HCT116 (cell line): Measurements from ENCODE around the gene FBXL17. TPM values are rescaled to one million over a fixed set of nuclear protein-coding genes. Genes with fewer than 3 reads are reported as not detected.

Experiments used
- ATAC-seq: fragments of 200-7000 bp; cut with Tn5 transposase; 2 replicates; pipeline ENCODE4 v1.9.1; 2020; ENCODE audit warnings: mild to moderate bottlenecking, moderate library complexity
- BruUV-seq: library from RNA; stranded (reverse); fragments of 400-500 nt; replicated peaks from 2 replicates; lab custom pipeline; 2021; lab: Mats Ljungman, UMichigan
- CTCF ChIA-PET: fragments of 300-600 bp; sonication (Branson Sonifier 250); formaldehyde crosslinking; loops from one replicate; lab custom pipeline; 2021; ENCODE audit warnings: antibody characterized with exemption; lab: Charles Lee
- POLR2A ChIA-PET: fragments of 300-600, 350-600 bp; sonication (Branson Sonifier 250); formaldehyde crosslinking; loops from one replicate; lab custom pipeline; 2021; ENCODE audit warnings: antibody characterized with exemption; lab: Charles Lee
- RAD21 ChIA-PET, 2 experiments: fragments of 300-600 bp; sonication (Branson Sonifier 250); formaldehyde crosslinking; loops; one replicate each; lab custom pipeline; 2023; ENCODE audit warnings: low total read pairs in 2 of 2; ENCODE audit not compliant: uncharacterized antibody in 2 of 2, unreplicated experiment in 2 of 2, low non-redundant PET in 1 of 2; lab: Charles Lee
- DNase-seq: peaks from one replicate; pipeline ENCODE4 v3.0.0-alpha.2; 2010; ENCODE audit warnings: low read depth, low spot score
- H2AFZ ChIP-seq: fragments of 200-600 bp; shearing (Covaris generic), sonication (generic); 2 replicates; pipeline ENCODE4 v1.6.1; 2017; ENCODE audit warnings: low read depth, mixed run types, mixed read lengths, antibody characterized with exemption, low read length; ENCODE audit not compliant: poor library complexity, severe bottlenecking
- H3K27ac ChIP-seq: 2 replicates; pipeline ENCODE4 v1.5.1; 2012; ENCODE audit warnings: low read depth, low read length
- H3K27me3 ChIP-seq: fragments of 200-600 bp; sonication (generic); 2 replicates; pipeline ENCODE4 v1.6.1; 2016; ENCODE audit warnings: mixed run types, low read length, mixed read lengths; ENCODE audit not compliant: insufficient read depth
- H3K36me3 ChIP-seq, 2 experiments: fragments of 200-500 bp in 1 of 2; fragments of 200-600 bp in 1 of 2; sonication (Bioruptor generic) in 1 of 2; sonication (generic) in 1 of 2; 2 replicates each; pipeline versions ENCODE4 v1.5.1 to v1.6.1; 2014 to 2016; ENCODE audit warnings: low read length in 2 of 2, inconsistent platforms in 1 of 2, mixed read lengths in 1 of 2, mixed run types in 1 of 2; ENCODE audit not compliant: insufficient read depth in 2 of 2, control insufficient read depth in 1 of 2
- H3K4me1 ChIP-seq, 2 experiments: fragments of 200-600 bp in 1 of 2; sonication (generic) in 1 of 2; 2 replicates each; pipeline versions ENCODE4 v1.5.1 to v1.6.1; 2012 to 2017; ENCODE audit warnings: low read length in 2 of 2, inconsistent platforms in 1 of 2, mild to moderate bottlenecking in 1 of 2, mixed read lengths in 1 of 2, mixed run types in 1 of 2, moderate library complexity in 1 of 2; ENCODE audit not compliant: insufficient read depth in 2 of 2, control insufficient read depth in 1 of 2
- H3K4me2 ChIP-seq: fragments of 200-600 bp; sonication (generic); 2 replicates; pipeline ENCODE4 v1.6.1; 2017; ENCODE audit warnings: mixed run types, low read length, mixed read lengths
- H3K4me3 ChIP-seq, 2 experiments: fragments of 200-600 bp in 1 of 2; sonication (generic) in 1 of 2; replicated peaks in 1 of 2; 2 replicates each; pipeline ENCODE4 v1.5.1; 2011 to 2016; ENCODE audit warnings: low read length in 2 of 2, control low read depth in 1 of 2, low read depth in 1 of 2, mild to moderate bottlenecking in 1 of 2, mixed read lengths in 1 of 2, mixed run types in 1 of 2
- H3K79me2 ChIP-seq: fragments of 200-600 bp; sonication (generic); 2 replicates; pipeline ENCODE4 v1.6.1; 2017; ENCODE audit warnings: mild to moderate bottlenecking, mixed run types, low read length, moderate library complexity, mixed read lengths; ENCODE audit not compliant: insufficient read depth
- H3K9ac ChIP-seq: fragments of 200-600 bp; sonication (generic); 2 replicates; pipeline ENCODE4 v1.6.1; 2016; ENCODE audit warnings: low read length, mixed read lengths
- H3K9me2 ChIP-seq: fragments of 200-600 bp; sonication (generic), shearing (Covaris generic); 2 replicates; pipeline ENCODE4 v1.6.1; 2017; ENCODE audit warnings: mixed run types, mild to moderate bottlenecking, moderate library complexity; ENCODE audit not compliant: insufficient read depth
- H3K9me3 ChIP-seq, 2 experiments: fragments of 200-500 bp in 1 of 2; fragments of 200-600 bp in 1 of 2; sonication (Bioruptor generic) in 1 of 2; sonication (generic) in 1 of 2; 2 replicates each; pipeline ENCODE4 v1.6.1; 2014 to 2017; ENCODE audit warnings: low read length in 2 of 2, mixed read lengths in 2 of 2, inconsistent platforms in 1 of 2, low read depth in 1 of 2, mild to moderate bottlenecking in 1 of 2, mixed run types in 1 of 2, moderate library complexity in 1 of 2; ENCODE audit not compliant: control insufficient read depth in 1 of 2, insufficient read depth in 1 of 2
- H4K20me1 ChIP-seq: fragments of 200-600 bp; sonication (generic), shearing (Covaris generic); 2 replicates; pipeline ENCODE4 v1.6.1; 2017; ENCODE audit warnings: mixed run types, mild to moderate bottlenecking, moderate library complexity; ENCODE audit not compliant: insufficient read depth
- CBX3 ChIP-seq: IDR thresholded peaks from 2 replicates; pipeline ENCODE4 v1.6.1; 2012; ENCODE audit warnings: low read depth
- CEBPB ChIP-seq: IDR thresholded peaks from 2 replicates; pipeline ENCODE4 v1.6.1; 2012; ENCODE audit warnings: low read depth
- CTCF ChIP-seq, 3 experiments: fragments of 200-600 bp in 1 of 3; sonication (generic) in 1 of 3; IDR thresholded peaks in 2 of 3; conservative IDR thresholded peaks in 1 of 3; 2 replicates each; pipeline ENCODE4 v1.5.1; 2012 to 2017; ENCODE audit warnings: low read depth in 2 of 3, low read length in 2 of 3, antibody characterized with exemption in 1 of 3, borderline replicate concordance in 1 of 3, control low read depth in 1 of 3, mild to moderate bottlenecking in 1 of 3, mixed read lengths in 1 of 3, mixed run types in 1 of 3, moderate library complexity in 1 of 3; ENCODE audit not compliant: insufficient read depth in 1 of 3
- EGR1 ChIP-seq: IDR thresholded peaks from 2 replicates; pipeline ENCODE4 v1.6.1; 2012; ENCODE audit warnings: low read depth
- EZH2 ChIP-seq: fragments of 200-600 bp; sonication (generic); IDR thresholded peaks from 2 replicates; pipeline ENCODE4 v1.6.1; 2017; ENCODE audit warnings: antibody characterized with exemption, mixed run types
- EZH2phosphoT487 ChIP-seq: fragments of 200-600 bp; IDR thresholded peaks from 2 replicates; pipeline ENCODE4 v1.6.1; 2018; ENCODE audit warnings: antibody characterized with exemption, borderline replicate concordance
- JUND ChIP-seq: IDR thresholded peaks from 2 replicates; pipeline ENCODE4 v1.6.1; 2012
- POLR2A ChIP-seq: IDR thresholded peaks from 2 replicates; pipeline ENCODE4 v1.7.0; 2011; ENCODE audit warnings: borderline replicate concordance; ENCODE audit not compliant: insufficient read depth, insufficient read length; ENCODE audit errors: extremely low read depth
- POLR2AphosphoS5 ChIP-seq: IDR thresholded peaks from 2 replicates; pipeline ENCODE4 v1.6.1; 2011; ENCODE audit warnings: mild to moderate bottlenecking, low read depth, low read length, moderate library complexity
- SIN3A ChIP-seq: IDR thresholded peaks from 2 replicates; pipeline ENCODE4 v1.6.1; 2012; ENCODE audit warnings: low read depth
- SRF ChIP-seq: IDR thresholded peaks from 2 replicates; pipeline ENCODE4 v1.6.1; 2012; ENCODE audit warnings: low read depth
- TCF7L2 ChIP-seq: IDR thresholded peaks from 2 replicates; pipeline ENCODE4 v1.7.0; 2011; ENCODE audit warnings: borderline replicate concordance, inconsistent platforms; ENCODE audit not compliant: insufficient read depth, insufficient read length; ENCODE audit errors: extremely low read depth
- YY1 ChIP-seq: IDR thresholded peaks from 2 replicates; pipeline ENCODE4 v1.6.1; 2011; ENCODE audit warnings: low read length, low read depth, moderate library complexity, mild to moderate bottlenecking; ENCODE audit not compliant: insufficient replicate concordance; ENCODE audit errors: extremely low read depth
- ZNF274 ChIP-seq: fragments of 200-500 bp; sonication (Bioruptor generic); IDR thresholded peaks from 2 replicates; pipeline ENCODE4 v1.6.1; 2014; ENCODE audit warnings: mild to moderate bottlenecking, low read depth, low read length, inconsistent platforms
- intact Hi-C: fragments of 100-400 bp; cut with micrococcal nuclease; formaldehyde crosslinking; loops from 2 replicates; pipeline ENCODE4 v1.10.0; 2022
- total RNA-seq: library from RNA; stranded (reverse); gene quantifications from one replicate; pipeline ENCODE4 v1.2.1, GENCODE V29; 2021; ENCODE audit not compliant: unreplicated experiment
- TF ChIP-seq, protein P1 (sequence below): IDR thresholded peaks from 2 replicates; pipeline ENCODE4 v1.6.1; 2011; ENCODE audit warnings: mild to moderate bottlenecking, low read length, moderate library complexity; ENCODE audit not compliant: insufficient replicate concordance; ENCODE audit errors: extremely low read depth
- TF ChIP-seq, protein P2 (sequence below): IDR thresholded peaks from 2 replicates; pipeline ENCODE4 v1.6.1; 2012; ENCODE audit warnings: low read depth

FBXL17 gene
- total RNA-seq, 1 experiment from 2014 or later: 9.4 TPM

DNA sequence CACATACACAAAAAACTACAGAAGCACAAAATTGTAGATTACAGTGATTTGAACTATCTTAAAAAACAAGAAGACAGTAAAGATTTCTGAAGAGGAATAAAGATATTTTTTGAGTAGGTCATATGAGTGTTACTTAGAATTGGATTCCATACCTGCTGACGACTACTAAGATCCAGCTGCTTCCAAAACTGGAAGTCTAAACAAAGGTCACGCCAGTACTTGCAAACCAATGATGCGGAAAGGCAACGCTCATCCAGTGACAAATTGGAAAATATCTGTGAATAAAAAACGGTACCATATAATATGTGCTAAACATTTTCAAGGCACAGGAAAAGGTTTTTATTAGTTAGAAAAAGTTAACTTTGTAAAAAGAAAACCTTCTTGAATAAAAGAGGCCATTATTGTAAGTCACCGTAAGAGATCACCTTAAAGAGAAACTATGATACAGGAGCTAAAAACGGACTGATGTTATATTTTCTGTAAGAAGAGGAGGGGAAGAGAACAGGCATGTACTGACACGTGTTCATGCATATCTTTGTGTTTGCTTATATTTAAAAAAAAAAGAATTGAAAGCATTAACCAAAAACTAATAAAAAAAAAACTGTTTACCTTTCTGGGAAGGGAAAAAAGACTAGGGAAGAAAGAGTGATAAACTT is 14.1 kb downstream of the FBXL17 start:
- ChIA-PET RAD21 (no interaction called here), CTCF (no interaction called here), POLR2A (no interaction called here)
- Histone ChIP-seq H2AFZ (no peak overlapping the region), H3K9ac (no peak overlapping the region), H3K27me3 (no peaks in the 10 kb centered on the region), H3K4me1 (no peaks in the 10 kb centered on the region), H3K4me3 (no peak overlapping the region), H3K9me3 (peaks cover 3 to 7% of the 10 kb centered on the region in 2 experiments; a peak in 1 of 4 replicates), H3K36me3 (no peaks in the 10 kb centered on the region), H3K9me2 (no peaks in the 10 kb centered on the region), H3K79me2 (no peaks in the 10 kb centered on the region), H4K20me1 (no peaks in the 10 kb centered on the region), H3K27ac (no peak overlapping the region), H3K4me2 (no peak overlapping the region)
- ATAC-seq (no peak), DNase-seq (no peak)
- TF ChIP-seq CBX3: no peak
- TF ChIP-seq, protein P1, sequence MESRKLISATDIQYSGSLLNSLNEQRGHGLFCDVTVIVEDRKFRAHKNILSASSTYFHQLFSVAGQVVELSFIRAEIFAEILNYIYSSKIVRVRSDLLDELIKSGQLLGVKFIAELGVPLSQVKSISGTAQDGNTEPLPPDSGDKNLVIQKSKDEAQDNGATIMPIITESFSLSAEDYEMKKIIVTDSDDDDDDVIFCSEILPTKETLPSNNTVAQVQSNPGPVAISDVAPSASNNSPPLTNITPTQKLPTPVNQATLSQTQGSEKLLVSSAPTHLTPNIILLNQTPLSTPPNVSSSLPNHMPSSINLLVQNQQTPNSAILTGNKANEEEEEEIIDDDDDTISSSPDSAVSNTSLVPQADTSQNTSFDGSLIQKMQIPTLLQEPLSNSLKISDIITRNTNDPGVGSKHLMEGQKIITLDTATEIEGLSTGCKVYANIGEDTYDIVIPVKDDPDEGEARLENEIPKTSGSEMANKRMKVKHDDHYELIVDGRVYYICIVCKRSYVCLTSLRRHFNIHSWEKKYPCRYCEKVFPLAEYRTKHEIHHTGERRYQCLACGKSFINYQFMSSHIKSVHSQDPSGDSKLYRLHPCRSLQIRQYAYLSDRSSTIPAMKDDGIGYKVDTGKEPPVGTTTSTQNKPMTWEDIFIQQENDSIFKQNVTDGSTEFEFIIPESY: no peak
- no peak for TF ChIP-seq ZNF274
- no peak for TF ChIP-seq EZH2phosphoT487
- TF ChIP-seq EZH2: no peak
- no peak for TF ChIP-seq TCF7L2
- no peak for TF ChIP-seq CEBPB
- TF ChIP-seq SRF: no peak
- TF ChIP-seq, protein P2, sequence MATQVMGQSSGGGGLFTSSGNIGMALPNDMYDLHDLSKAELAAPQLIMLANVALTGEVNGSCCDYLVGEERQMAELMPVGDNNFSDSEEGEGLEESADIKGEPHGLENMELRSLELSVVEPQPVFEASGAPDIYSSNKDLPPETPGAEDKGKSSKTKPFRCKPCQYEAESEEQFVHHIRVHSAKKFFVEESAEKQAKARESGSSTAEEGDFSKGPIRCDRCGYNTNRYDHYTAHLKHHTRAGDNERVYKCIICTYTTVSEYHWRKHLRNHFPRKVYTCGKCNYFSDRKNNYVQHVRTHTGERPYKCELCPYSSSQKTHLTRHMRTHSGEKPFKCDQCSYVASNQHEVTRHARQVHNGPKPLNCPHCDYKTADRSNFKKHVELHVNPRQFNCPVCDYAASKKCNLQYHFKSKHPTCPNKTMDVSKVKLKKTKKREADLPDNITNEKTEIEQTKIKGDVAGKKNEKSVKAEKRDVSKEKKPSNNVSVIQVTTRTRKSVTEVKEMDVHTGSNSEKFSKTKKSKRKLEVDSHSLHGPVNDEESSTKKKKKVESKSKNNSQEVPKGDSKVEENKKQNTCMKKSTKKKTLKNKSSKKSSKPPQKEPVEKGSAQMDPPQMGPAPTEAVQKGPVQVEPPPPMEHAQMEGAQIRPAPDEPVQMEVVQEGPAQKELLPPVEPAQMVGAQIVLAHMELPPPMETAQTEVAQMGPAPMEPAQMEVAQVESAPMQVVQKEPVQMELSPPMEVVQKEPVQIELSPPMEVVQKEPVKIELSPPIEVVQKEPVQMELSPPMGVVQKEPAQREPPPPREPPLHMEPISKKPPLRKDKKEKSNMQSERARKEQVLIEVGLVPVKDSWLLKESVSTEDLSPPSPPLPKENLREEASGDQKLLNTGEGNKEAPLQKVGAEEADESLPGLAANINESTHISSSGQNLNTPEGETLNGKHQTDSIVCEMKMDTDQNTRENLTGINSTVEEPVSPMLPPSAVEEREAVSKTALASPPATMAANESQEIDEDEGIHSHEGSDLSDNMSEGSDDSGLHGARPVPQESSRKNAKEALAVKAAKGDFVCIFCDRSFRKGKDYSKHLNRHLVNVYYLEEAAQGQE: no peak
- TF ChIP-seq POLR2AphosphoS5: no peak
- no peak for TF ChIP-seq CTCF (IDR thresholded peaks at IDR 0.05 in 2 of 3, conservative IDR thresholded peaks at IDR 0.05 in 1 of 3; ENCODE audit: borderline replicate concordance in 1 of 3, insufficient read depth in 1 of 3, low read depth in 2 of 3, low read length in 2 of 3)
- no peak for TF ChIP-seq SIN3A
- TF ChIP-seq JUND: no peak
- no peak for TF ChIP-seq POLR2A
- TF ChIP-seq YY1: no peak
- TF ChIP-seq EGR1: no peak
- intact Hi-C loops: no loop called here
- BruUV-seq: no TSS peak
